Liver (tissue), 9 donors: ENCODE data around the gene MYO9B. TPM values are rescaled to one million over a fixed set of nuclear protein-coding genes. Genes with fewer than 3 reads are reported as not detected.

ENCODE experiments used
- DNase-seq: peaks from one replicate; pipeline ENCODE4 v3.0.0-alpha.2; 2017; ENCODE audit warnings: low spot score
- H3K27ac ChIP-seq, 2 donors: one replicate each; pipeline ENCODE4 v1.7.0; 2013; ENCODE audit warnings: inconsistent platforms in 2 of 2, low read length in 2 of 2, control low read depth in 1 of 2, low read depth in 1 of 2, mild to moderate bottlenecking in 1 of 2
- H3K27me3 ChIP-seq, 4 donors: one replicate each; pipeline versions ENCODE4 v1.6.1 to v1.7.0; 2013; ENCODE audit warnings: low read length in 3 of 4, inconsistent platforms in 1 of 4, mild to moderate bottlenecking in 1 of 4, moderate library complexity in 1 of 4; ENCODE audit not compliant: control insufficient read depth in 4 of 4, insufficient read depth in 4 of 4
- H3K36me3 ChIP-seq, 4 donors: one replicate each; pipeline versions ENCODE4 v1.6.1 to v1.7.0; 2013; ENCODE audit warnings: low read length in 3 of 4, mild to moderate bottlenecking in 3 of 4, low read depth in 1 of 4, moderate library complexity in 1 of 4; ENCODE audit not compliant: control insufficient read depth in 4 of 4, insufficient read depth in 3 of 4
- H3K4me1 ChIP-seq, 4 donors: one replicate each; pipeline versions ENCODE4 v1.6.1 to v1.7.0; 2013; ENCODE audit warnings: low read length in 3 of 4, mild to moderate bottlenecking in 3 of 4, moderate library complexity in 1 of 4; ENCODE audit not compliant: control insufficient read depth in 4 of 4, insufficient read depth in 4 of 4
- H3K4me3 ChIP-seq, 3 donors: one replicate each; pipeline versions ENCODE4 v1.6.1 to v1.7.0; 2013; ENCODE audit warnings: low read length in 3 of 3, control low read depth in 1 of 3, low read depth in 1 of 3, mild to moderate bottlenecking in 1 of 3
- H3K9ac ChIP-seq, 2 donors: one replicate each; pipeline ENCODE4 v1.7.0; 2013; ENCODE audit warnings: low read length in 2 of 2, mild to moderate bottlenecking in 2 of 2, moderate library complexity in 2 of 2, control low read depth in 1 of 2, low read depth in 1 of 2
- H3K9me3 ChIP-seq, 4 donors: one replicate each; pipeline versions ENCODE4 v1.6.1 to v1.7.0; 2013; ENCODE audit warnings: low read length in 3 of 4; ENCODE audit not compliant: control insufficient read depth in 4 of 4
- ATF3 ChIP-seq: IDR thresholded peaks from 2 replicates; pipeline ENCODE4 v1.6.1; 2016; ENCODE audit warnings: antibody characterized with exemption
- EGR1 ChIP-seq, 2 donors: IDR thresholded peaks; 2 replicates each; pipeline ENCODE4 v1.6.1; 2016 to 2018; ENCODE audit warnings: antibody characterized with exemption in 2 of 2, low read depth in 2 of 2
- FOXA2 ChIP-seq: IDR thresholded peaks from 2 replicates; pipeline ENCODE4 v1.6.1; 2016; ENCODE audit warnings: antibody characterized with exemption
- HNF4A ChIP-seq, 2 donors: conservative IDR thresholded peaks; 2 replicates each; pipeline ENCODE4 v1.6.1; 2016; ENCODE audit warnings: antibody characterized with exemption in 2 of 2, mild to moderate bottlenecking in 2 of 2
- HNF4G ChIP-seq: IDR thresholded peaks from 2 replicates; pipeline ENCODE4 v1.6.1; 2016; ENCODE audit warnings: antibody characterized with exemption
- JUND ChIP-seq, 2 donors: IDR thresholded peaks; 2 replicates each; pipeline ENCODE4 v1.6.1; 2016; ENCODE audit warnings: antibody characterized with exemption in 2 of 2
- MAX ChIP-seq: IDR thresholded peaks from 2 replicates; pipeline ENCODE4 v1.6.1; 2016; ENCODE audit warnings: antibody characterized with exemption
- REST ChIP-seq: IDR thresholded peaks from 2 replicates; pipeline ENCODE4 v1.6.1; 2016; ENCODE audit warnings: antibody characterized with exemption, mild to moderate bottlenecking
- RXRA ChIP-seq, 2 donors: IDR thresholded peaks; 2 replicates each; pipeline ENCODE4 v1.6.1; 2017 to 2018; ENCODE audit warnings: antibody characterized with exemption in 2 of 2, mild to moderate bottlenecking in 1 of 2
- SP1 ChIP-seq: IDR thresholded peaks from 2 replicates; pipeline ENCODE4 v1.6.1; 2018; ENCODE audit warnings: antibody characterized with exemption, mild to moderate bottlenecking
- TAF1 ChIP-seq: conservative IDR thresholded peaks from 2 replicates; pipeline ENCODE4 v1.6.1; 2016; ENCODE audit warnings: antibody characterized with exemption, mild to moderate bottlenecking
- YY1 ChIP-seq: IDR thresholded peaks from 2 replicates; pipeline ENCODE4 v1.6.1; 2016; ENCODE audit warnings: antibody characterized with exemption, mild to moderate bottlenecking
- ZBTB33 ChIP-seq: IDR thresholded peaks from 2 replicates; pipeline ENCODE4 v1.6.1; 2016; ENCODE audit warnings: antibody characterized with exemption
- WGBS: extraction: QIAGEN DNeasy Blood & Tissue Kit; methylation state at CpG from one replicate; pipeline ENCODE4 v1.1.7; 2013; 5-methylcytosine and 5-hydroxymethylcytosine counted together
- polyA plus RNA-seq, 2 donors: library from polyadenylated mRNA; stranded (reverse) in 1 of 2; unstranded in 1 of 2; fragments of 200-250 nt in 1 of 2; fragments of >200 nt in 1 of 2; fragmentation: Nextera tagmentation in 1 of 2; extraction: Ambion mirVana in 1 of 2; gene quantifications; one replicate each; pipeline versions ENCODE4 v1.2.1 to v1.2.3, GENCODE V29; 2013 to 2015
- total RNA-seq, 2 donors: library from RNA; depleted of rRNA; stranded (reverse); fragments of >200 nt; gene quantifications; one replicate each; pipeline ENCODE4 v1.2.3, GENCODE V29; 2014
- donor health status: healthy.
- donor health status: healthy.
- donor health status: healthy.
- donor health status: healthy.
- donor health status: healthy.

Gene MYO9B
- total and polyA plus RNA-seq, 4 donors, result 9.1 to 32.5 (median 21.0) TPM

- no peak overlapping the region for H3K4me3 ChIP-seq
- no peaks in the 10 kb centered on the region for H3K9me3 ChIP-seq
- no peak for DNase-seq
- no peak overlapping the region for H3K27ac ChIP-seq
- H3K9ac ChIP-seq, result no peak overlapping the region
- H3K36me3 ChIP-seq, result no peaks in the 10 kb centered on the region
- TF ChIP-seq SP1 (no peak), REST (no peak), MAX (no peak), HNF4A (conservative IDR thresholded peaks at IDR 0.05) (no peak), RXRA (IDR thresholded peaks at IDR 0.05) (no peak), HNF4G (no peak), ATF3 (no peak), FOXA2 (no peak), JUND (IDR thresholded peaks at IDR 0.05) (no peak), ZBTB33 (no peak), YY1 (no peak), TAF1 (no peak)
- WGBS, result 88% methylated on average over 12 of the region's 12 CpGs
- H3K4me1 ChIP-seq, result peaks cover 0 to 16% (median 8%) of the 10 kb centered on the region in 4 donors
- H3K27me3 ChIP-seq, result no peaks in the 10 kb centered on the region
Measured at GRCh38 chr19:17128403-17128802, 52.8 kb downstream of the MYO9B start.

GRCh38 chr19:17128820-17129219 lies 53.2 kb downstream of the MYO9B start:
- TF ChIP-seq SP1, result no peak
- H3K27ac ChIP-seq, result no peak overlapping the region

GRCh38 chr19:17129377-17129776 lies 53.8 kb downstream of the MYO9B start:
- no peak for DNase-seq
- Histone ChIP-seq H3K36me3 (no peaks in the 10 kb centered on the region), H3K27ac (no peak overlapping the region)

More at GRCh38 chr19:17128820-17129219, 53.2 kb downstream of the MYO9B start:
- H3K4me1 ChIP-seq, result peaks cover 0 to 16% (median 9%) of the 10 kb centered on the region in 4 donors
- H3K9me3 ChIP-seq, result no peaks in the 10 kb centered on the region
- no peaks in the 10 kb centered on the region for H3K27me3 ChIP-seq
- no peak overlapping the region for H3K9ac ChIP-seq
- no peak overlapping the region for H3K4me3 ChIP-seq
- no peak for DNase-seq
- H3K36me3 ChIP-seq, result no peaks in the 10 kb centered on the region
- 94% methylated on average over 9 of the region's 9 CpGs for WGBS

More at GRCh38 chr19:17129377-17129776, 53.8 kb downstream of the MYO9B start:
- H3K4me3 ChIP-seq, result no peak overlapping the region
- no peak overlapping the region for H3K9ac ChIP-seq
- no peak for TF ChIP-seq EGR1 (IDR thresholded peaks at IDR 0.05; ENCODE audit: low read depth in 2 of 2)
- WGBS, result 94% methylated on average over 12 of the region's 12 CpGs
- no peaks in the 10 kb centered on the region for H3K9me3 ChIP-seq
- no peaks in the 10 kb centered on the region for H3K27me3 ChIP-seq
- peaks cover 0 to 20% (median 10%) of the 10 kb centered on the region in 4 donors for H3K4me1 ChIP-seq
